Glomerular endothelial cell (primary cell): Measurements from ENCODE around the gene DDX10. TPM values are rescaled to one million over a fixed set of nuclear protein-coding genes. Genes with fewer than 3 reads are reported as not detected.
"Not testable (repeated sequence)": the region's sequence is repeated elsewhere in the genome, so short reads cannot be mapped to it uniquely, and the experiment has no call there.

Source experiments
- DNase-seq: peaks from one replicate; pipeline ENCODE4 v3.0.0-alpha.2; 2011; ENCODE audit warnings: low read depth, low spot score; ENCODE audit errors: extremely low read depth
- total RNA-seq: library from RNA; depleted of rRNA; stranded (reverse); fragments of >200 nt; gene quantifications from 2 replicates; pipeline ENCODE4 v1.2.3, GENCODE V29; 2015

The DDX10 gene
- total RNA-seq, 1 donor from 2014 or later = 32.7 TPM

- no peak for DNase-seq
Measured at GRCh38 chr11:108713076-108713790, 48.4 kb downstream of the DDX10 start.

- no peak for DNase-seq
Measured at GRCh38 chr11:108715239-108715638, 50.4 kb downstream of the DDX10 start.

- DNase-seq = no peak
Measured at GRCh38 chr11:108718466-108718865, 53.6 kb downstream of the DDX10 start.

GRCh38 chr11:108724974-108725689 lies 60.3 kb downstream of the DDX10 start:
- no peak for DNase-seq

DNA sequence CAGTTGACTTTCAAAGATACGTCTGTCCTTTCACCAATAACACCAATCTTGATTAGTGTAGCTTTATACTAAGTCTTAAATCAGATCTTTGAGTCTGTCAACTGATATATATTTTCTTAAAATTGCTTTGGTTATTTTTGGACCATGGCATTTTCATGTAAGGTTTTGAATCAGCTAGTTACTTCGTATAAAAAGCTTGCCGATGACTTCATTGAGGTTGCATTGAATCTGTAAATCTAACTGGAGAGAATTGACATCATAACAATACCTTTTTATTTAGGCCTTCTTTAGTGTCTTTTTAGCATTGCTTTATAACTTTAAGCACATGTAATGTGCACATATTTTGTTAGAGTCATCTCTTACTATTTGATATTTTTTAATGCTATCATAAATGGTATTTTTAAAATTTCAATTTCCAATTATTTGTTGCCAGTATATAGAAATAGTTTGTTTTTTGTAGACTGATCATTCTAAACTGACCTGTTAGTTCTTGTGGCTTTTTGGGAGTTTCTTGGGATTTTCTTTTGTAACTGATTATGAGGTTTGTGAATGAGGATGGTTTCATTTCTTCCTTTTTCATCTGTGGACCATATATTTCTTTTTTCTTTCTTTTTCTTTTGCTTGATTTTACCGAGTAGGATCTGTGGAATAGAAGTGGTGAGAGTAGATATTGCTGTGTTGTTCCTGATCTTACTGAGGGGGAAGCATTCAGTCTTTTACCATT lies 61.4 kb downstream of the DDX10 start:
- no peak for DNase-seq

GRCh38 chr11:108727665-108728064 lies 62.8 kb downstream of the DDX10 start:
- DNase-seq = no peak

DNA sequence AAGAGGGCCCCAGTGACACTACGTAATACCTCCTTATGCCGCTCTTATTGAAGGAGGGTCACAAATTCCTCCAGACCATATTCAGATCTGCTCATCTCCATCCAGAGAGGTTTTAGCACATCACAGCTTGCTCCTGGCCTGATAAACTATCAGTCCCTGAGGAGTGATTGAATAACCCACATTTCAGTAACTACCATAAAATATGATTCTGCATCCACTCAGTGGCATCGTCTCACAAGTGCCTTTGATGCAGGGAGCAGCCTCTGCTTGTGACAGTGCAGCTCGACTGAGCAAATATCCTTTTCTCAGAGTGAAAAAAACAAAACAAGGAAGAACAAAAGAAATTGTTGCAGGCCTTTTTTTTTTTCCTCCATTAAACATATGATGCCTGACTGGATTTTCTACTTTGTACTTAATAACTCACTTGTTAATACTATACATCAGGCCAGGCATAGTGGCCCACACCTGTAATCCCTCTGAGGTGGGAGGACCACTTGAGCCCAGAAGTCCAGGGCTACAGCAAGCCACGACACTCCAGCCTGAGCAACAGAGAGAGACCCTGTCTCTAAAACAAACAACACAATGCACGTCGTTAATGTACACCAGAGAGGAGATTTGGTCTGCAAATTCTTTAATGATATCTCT lies 64.5 kb downstream of the DDX10 start:
- no peak for DNase-seq

DNA sequence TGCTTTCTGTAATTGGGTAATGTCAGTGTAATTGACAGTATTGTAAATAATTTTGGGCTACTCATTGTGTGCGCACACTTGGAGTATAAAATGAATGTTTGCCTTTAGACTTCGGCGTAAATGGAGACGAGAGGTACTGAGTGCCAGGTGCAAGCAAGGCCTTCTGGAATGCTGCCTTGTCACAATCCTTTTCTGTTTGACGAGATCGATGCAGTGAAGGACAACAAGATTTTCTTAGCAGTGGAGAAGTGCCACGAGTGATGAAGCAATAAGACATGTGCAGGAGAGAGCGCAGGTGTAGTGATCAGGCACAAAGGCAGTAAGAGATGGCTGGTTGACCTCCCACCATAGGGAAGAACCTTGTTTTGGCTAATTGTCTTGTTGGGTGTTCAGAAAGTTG lies 67.5 kb downstream of the DDX10 start:
- no peak for DNase-seq

DNA sequence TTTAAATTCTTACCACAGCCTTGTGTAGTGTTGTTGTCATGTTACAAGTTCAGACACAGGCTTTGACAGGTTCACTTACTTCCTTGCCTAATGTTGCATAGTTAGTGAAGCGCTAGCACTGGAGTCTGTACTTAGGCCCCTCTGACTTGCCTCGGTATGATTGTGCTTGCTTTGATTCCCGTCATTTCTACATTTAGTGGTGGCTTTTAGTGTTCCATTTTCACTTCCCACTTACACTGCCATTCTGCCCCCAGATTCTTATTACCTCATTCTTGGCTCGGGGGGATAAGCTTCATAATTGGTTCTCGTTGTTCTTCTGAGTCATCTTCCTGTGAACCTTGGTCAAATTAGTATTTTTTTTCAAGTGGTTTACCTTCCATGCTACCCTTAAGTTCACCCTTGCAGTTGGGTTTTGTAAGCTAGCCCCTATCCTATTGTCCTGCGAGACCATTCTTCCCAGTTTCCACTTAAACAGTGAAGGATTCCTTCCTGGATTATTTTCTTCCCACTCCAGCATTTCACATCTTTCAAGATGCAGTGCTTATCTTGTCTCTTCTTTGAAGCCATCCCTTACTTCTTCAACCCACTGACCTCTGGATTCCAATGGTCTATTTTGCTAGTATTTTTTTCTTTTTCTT lies 68.7 kb downstream of the DDX10 start:
- DNase-seq = peak; percentile 34

DNA sequence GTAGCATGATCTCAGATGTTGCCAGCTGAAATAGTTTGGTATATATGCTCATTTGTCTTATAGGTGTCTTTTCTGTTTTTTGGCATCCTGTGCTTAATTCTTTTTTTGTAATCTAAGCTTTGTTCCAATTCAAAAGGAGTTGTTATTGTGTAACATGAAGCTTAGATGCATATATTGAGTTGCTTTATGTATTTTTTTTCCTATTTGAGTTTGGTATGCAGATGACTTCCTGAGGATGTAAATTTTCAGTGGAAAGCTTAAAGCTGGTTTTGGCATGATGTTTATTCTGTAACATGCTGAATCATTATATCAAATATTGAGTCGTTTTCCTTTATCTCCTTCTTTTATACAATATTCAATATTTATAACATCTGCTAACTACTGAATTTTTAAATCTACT lies 69.4 kb downstream of the DDX10 start:
- no peak for DNase-seq

- no peak for DNase-seq
Measured at GRCh38 chr11:108734956-108735559, 70.2 kb downstream of the DDX10 start.

- not testable (repeated sequence) for DNase-seq
Measured at GRCh38 chr11:108740132-108740531, 75.3 kb downstream of the DDX10 start.

DNA sequence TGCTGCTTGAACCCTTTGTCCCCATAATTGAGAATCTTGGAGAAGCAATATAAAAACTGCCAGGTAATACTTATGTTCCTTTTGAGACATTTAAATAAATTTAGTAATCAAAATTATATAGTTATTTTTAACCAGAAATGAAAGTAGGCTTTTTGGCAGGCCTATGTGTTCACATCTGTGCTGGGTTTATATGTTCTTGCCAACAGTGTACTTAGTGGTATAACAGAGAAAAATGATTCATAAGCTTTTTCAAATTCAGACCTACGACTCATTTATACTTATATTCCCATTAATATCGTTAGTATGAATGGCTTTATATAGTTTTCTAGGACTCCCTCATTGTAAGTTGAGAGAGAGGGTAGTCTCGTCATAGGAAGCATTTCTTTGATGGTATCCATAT lies 79.0 kb downstream of the DDX10 start:
- no peak for DNase-seq

- DNase-seq = no peak
Measured at GRCh38 chr11:108748968-108749367, 84.1 kb downstream of the DDX10 start.

- DNase-seq = no peak
Measured at GRCh38 chr11:108751444-108751843, 86.6 kb downstream of the DDX10 start.

- no peak for DNase-seq
Measured at GRCh38 chr11:108752297-108752751, 87.5 kb downstream of the DDX10 start.

DNA sequence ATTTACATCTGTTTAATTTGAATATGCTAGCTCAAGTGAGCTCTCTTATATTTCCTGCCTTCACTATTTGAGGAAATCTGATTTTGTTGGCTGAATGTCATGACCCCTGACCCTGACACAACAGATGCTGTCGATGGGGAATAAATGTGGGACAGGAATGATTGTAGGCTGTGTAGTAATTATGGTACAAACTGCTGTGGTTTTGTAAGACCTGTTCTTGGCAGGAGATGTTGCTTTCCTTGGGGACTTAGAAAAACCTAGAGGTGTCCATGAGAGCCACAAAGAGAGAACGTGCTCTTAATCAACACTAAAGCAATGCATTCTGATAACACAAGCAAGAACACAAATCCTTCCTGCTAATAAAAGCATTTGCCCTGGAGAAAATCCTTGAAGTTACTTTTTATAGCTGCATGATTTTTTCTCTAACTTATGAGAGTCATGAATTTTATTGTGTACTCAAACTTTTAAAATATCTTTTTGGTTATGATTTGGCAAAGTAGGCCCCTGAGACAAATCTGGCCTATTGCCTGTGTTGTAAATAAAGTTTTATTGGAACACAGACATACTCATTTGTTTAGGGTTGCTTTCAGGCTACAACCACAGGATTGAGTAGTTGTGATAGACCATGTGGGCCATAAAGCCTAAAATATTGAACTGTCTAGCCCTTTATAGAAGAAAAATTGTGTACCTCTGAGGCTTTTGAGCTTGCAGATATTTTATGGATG lies 90.2 kb downstream of the DDX10 start:
- no peak for DNase-seq

DNA sequence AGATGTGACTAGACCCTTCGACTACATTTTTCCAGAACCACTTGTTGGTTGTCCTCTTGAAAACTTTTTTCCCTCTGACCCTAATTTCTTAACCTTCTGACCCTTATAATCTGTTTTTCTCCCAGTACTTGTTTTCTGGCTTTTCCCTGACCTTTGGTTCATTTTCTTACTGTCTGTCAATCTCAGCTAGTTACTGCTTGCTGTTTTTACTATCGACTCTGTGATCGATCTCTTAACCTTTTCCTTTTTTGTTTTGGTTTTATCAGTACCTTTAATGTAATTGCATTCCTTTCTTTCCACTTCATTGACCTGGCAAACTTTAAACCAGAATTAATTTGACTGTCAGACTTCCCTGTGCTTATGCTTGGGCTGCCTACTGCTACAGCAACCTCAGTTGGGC lies 92.8 kb downstream of the DDX10 start:
- DNase-seq = no peak

GRCh38 chr11:108758458-108758857 lies 93.6 kb downstream of the DDX10 start:
- DNase-seq = no peak
